HCT116 (cell line): ENCODE measurements around the gene PDE6A. TPM values are rescaled to one million over a fixed set of nuclear protein-coding genes. Genes with fewer than 3 reads are reported as not detected.

Source experiments
- ATAC-seq: fragments of 200-7000 bp; cut with Tn5 transposase; 2 replicates; pipeline ENCODE4 v1.9.1; 2020; ENCODE audit warnings: mild to moderate bottlenecking, moderate library complexity
- BruUV-seq: library from RNA; stranded (reverse); fragments of 400-500 nt; replicated peaks from 2 replicates; lab custom pipeline; 2021; lab: Mats Ljungman, UMichigan
- CTCF ChIA-PET: fragments of 300-600 bp; sonication (Branson Sonifier 250); formaldehyde crosslinking; loops from one replicate; lab custom pipeline; 2021; ENCODE audit warnings: antibody characterized with exemption; lab: Charles Lee
- POLR2A ChIA-PET: fragments of 300-600, 350-600 bp; sonication (Branson Sonifier 250); formaldehyde crosslinking; loops from one replicate; lab custom pipeline; 2021; ENCODE audit warnings: antibody characterized with exemption; lab: Charles Lee
- RAD21 ChIA-PET, 2 experiments: fragments of 300-600 bp; sonication (Branson Sonifier 250); formaldehyde crosslinking; loops; one replicate each; lab custom pipeline; 2023; ENCODE audit warnings: low total read pairs in 2 of 2; ENCODE audit not compliant: uncharacterized antibody in 2 of 2, unreplicated experiment in 2 of 2, low non-redundant PET in 1 of 2; lab: Charles Lee
- DNase-seq: peaks from one replicate; pipeline ENCODE4 v3.0.0-alpha.2; 2010; ENCODE audit warnings: low read depth, low spot score
- H2AFZ ChIP-seq: fragments of 200-600 bp; shearing (Covaris generic), sonication (generic); 2 replicates; pipeline ENCODE4 v1.6.1; 2017; ENCODE audit warnings: low read depth, mixed run types, mixed read lengths, antibody characterized with exemption, low read length; ENCODE audit not compliant: poor library complexity, severe bottlenecking
- H3K27ac ChIP-seq: 2 replicates; pipeline ENCODE4 v1.5.1; 2012; ENCODE audit warnings: low read depth, low read length
- H3K27me3 ChIP-seq: fragments of 200-600 bp; sonication (generic); 2 replicates; pipeline ENCODE4 v1.6.1; 2016; ENCODE audit warnings: mixed run types, low read length, mixed read lengths; ENCODE audit not compliant: insufficient read depth
- H3K36me3 ChIP-seq, 2 experiments: fragments of 200-500 bp in 1 of 2; fragments of 200-600 bp in 1 of 2; sonication (Bioruptor generic) in 1 of 2; sonication (generic) in 1 of 2; 2 replicates each; pipeline versions ENCODE4 v1.5.1 to v1.6.1; 2014 to 2016; ENCODE audit warnings: low read length in 2 of 2, inconsistent platforms in 1 of 2, mixed read lengths in 1 of 2, mixed run types in 1 of 2; ENCODE audit not compliant: insufficient read depth in 2 of 2, control insufficient read depth in 1 of 2
- H3K4me1 ChIP-seq, 2 experiments: fragments of 200-600 bp in 1 of 2; sonication (generic) in 1 of 2; 2 replicates each; pipeline versions ENCODE4 v1.5.1 to v1.6.1; 2012 to 2017; ENCODE audit warnings: low read length in 2 of 2, inconsistent platforms in 1 of 2, mild to moderate bottlenecking in 1 of 2, mixed read lengths in 1 of 2, mixed run types in 1 of 2, moderate library complexity in 1 of 2; ENCODE audit not compliant: insufficient read depth in 2 of 2, control insufficient read depth in 1 of 2
- H3K4me2 ChIP-seq: fragments of 200-600 bp; sonication (generic); 2 replicates; pipeline ENCODE4 v1.6.1; 2017; ENCODE audit warnings: mixed run types, low read length, mixed read lengths
- H3K4me3 ChIP-seq, 2 experiments: fragments of 200-600 bp in 1 of 2; sonication (generic) in 1 of 2; replicated peaks in 1 of 2; 2 replicates each; pipeline ENCODE4 v1.5.1; 2011 to 2016; ENCODE audit warnings: low read length in 2 of 2, control low read depth in 1 of 2, low read depth in 1 of 2, mild to moderate bottlenecking in 1 of 2, mixed read lengths in 1 of 2, mixed run types in 1 of 2
- H3K79me2 ChIP-seq: fragments of 200-600 bp; sonication (generic); 2 replicates; pipeline ENCODE4 v1.6.1; 2017; ENCODE audit warnings: mild to moderate bottlenecking, mixed run types, low read length, moderate library complexity, mixed read lengths; ENCODE audit not compliant: insufficient read depth
- H3K9ac ChIP-seq: fragments of 200-600 bp; sonication (generic); 2 replicates; pipeline ENCODE4 v1.6.1; 2016; ENCODE audit warnings: low read length, mixed read lengths
- H3K9me2 ChIP-seq: fragments of 200-600 bp; sonication (generic), shearing (Covaris generic); 2 replicates; pipeline ENCODE4 v1.6.1; 2017; ENCODE audit warnings: mixed run types, mild to moderate bottlenecking, moderate library complexity; ENCODE audit not compliant: insufficient read depth
- H3K9me3 ChIP-seq, 2 experiments: fragments of 200-500 bp in 1 of 2; fragments of 200-600 bp in 1 of 2; sonication (Bioruptor generic) in 1 of 2; sonication (generic) in 1 of 2; 2 replicates each; pipeline ENCODE4 v1.6.1; 2014 to 2017; ENCODE audit warnings: low read length in 2 of 2, mixed read lengths in 2 of 2, inconsistent platforms in 1 of 2, low read depth in 1 of 2, mild to moderate bottlenecking in 1 of 2, mixed run types in 1 of 2, moderate library complexity in 1 of 2; ENCODE audit not compliant: control insufficient read depth in 1 of 2, insufficient read depth in 1 of 2
- H4K20me1 ChIP-seq: fragments of 200-600 bp; sonication (generic), shearing (Covaris generic); 2 replicates; pipeline ENCODE4 v1.6.1; 2017; ENCODE audit warnings: mixed run types, mild to moderate bottlenecking, moderate library complexity; ENCODE audit not compliant: insufficient read depth
- CEBPB ChIP-seq: IDR thresholded peaks from 2 replicates; pipeline ENCODE4 v1.6.1; 2012; ENCODE audit warnings: low read depth
- ELF1 ChIP-seq: IDR thresholded peaks from 2 replicates; pipeline ENCODE4 v1.6.1; 2012; ENCODE audit warnings: low read depth, borderline replicate concordance
- EZH2 ChIP-seq: fragments of 200-600 bp; sonication (generic); IDR thresholded peaks from 2 replicates; pipeline ENCODE4 v1.6.1; 2017; ENCODE audit warnings: antibody characterized with exemption, mixed run types
- EZH2phosphoT487 ChIP-seq: fragments of 200-600 bp; IDR thresholded peaks from 2 replicates; pipeline ENCODE4 v1.6.1; 2018; ENCODE audit warnings: antibody characterized with exemption, borderline replicate concordance
- FOSL1 ChIP-seq: IDR thresholded peaks from 2 replicates; pipeline ENCODE4 v1.6.1; 2012; ENCODE audit warnings: low read depth
- JUND ChIP-seq: IDR thresholded peaks from 2 replicates; pipeline ENCODE4 v1.6.1; 2012
- POLR2A ChIP-seq: IDR thresholded peaks from 2 replicates; pipeline ENCODE4 v1.7.0; 2011; ENCODE audit warnings: borderline replicate concordance; ENCODE audit not compliant: insufficient read depth, insufficient read length; ENCODE audit errors: extremely low read depth
- POLR2AphosphoS5 ChIP-seq: IDR thresholded peaks from 2 replicates; pipeline ENCODE4 v1.6.1; 2011; ENCODE audit warnings: mild to moderate bottlenecking, low read depth, low read length, moderate library complexity
- SIN3A ChIP-seq: IDR thresholded peaks from 2 replicates; pipeline ENCODE4 v1.6.1; 2012; ENCODE audit warnings: low read depth
- TCF7L2 ChIP-seq: IDR thresholded peaks from 2 replicates; pipeline ENCODE4 v1.7.0; 2011; ENCODE audit warnings: borderline replicate concordance, inconsistent platforms; ENCODE audit not compliant: insufficient read depth, insufficient read length; ENCODE audit errors: extremely low read depth
- YY1 ChIP-seq: IDR thresholded peaks from 2 replicates; pipeline ENCODE4 v1.6.1; 2011; ENCODE audit warnings: low read length, low read depth, moderate library complexity, mild to moderate bottlenecking; ENCODE audit not compliant: insufficient replicate concordance; ENCODE audit errors: extremely low read depth
- ZFX ChIP-seq: fragments of 450-650 bp; IDR thresholded peaks from 2 replicates; pipeline ENCODE4 v1.6.1; 2017
- ZNF274 ChIP-seq: fragments of 200-500 bp; sonication (Bioruptor generic); IDR thresholded peaks from 2 replicates; pipeline ENCODE4 v1.6.1; 2014; ENCODE audit warnings: mild to moderate bottlenecking, low read depth, low read length, inconsistent platforms
- intact Hi-C: fragments of 100-400 bp; cut with micrococcal nuclease; formaldehyde crosslinking; loops from 2 replicates; pipeline ENCODE4 v1.10.0; 2022
- total RNA-seq: library from RNA; stranded (reverse); gene quantifications from one replicate; pipeline ENCODE4 v1.2.1, GENCODE V29; 2021; ENCODE audit not compliant: unreplicated experiment
- TF ChIP-seq, protein P1 (sequence below): IDR thresholded peaks from 2 replicates; pipeline ENCODE4 v1.6.1; 2012
- TF ChIP-seq, protein P2 (sequence below): IDR thresholded peaks from 2 replicates; pipeline ENCODE4 v1.6.1; 2011; ENCODE audit warnings: mild to moderate bottlenecking, low read length, moderate library complexity; ENCODE audit not compliant: insufficient replicate concordance; ENCODE audit errors: extremely low read depth
- TF ChIP-seq, protein P3 (sequence below): IDR thresholded peaks from 2 replicates; pipeline ENCODE4 v1.6.1; 2012; ENCODE audit warnings: low read depth
- TF ChIP-seq, protein P4 (sequence below): IDR thresholded peaks from 2 replicates; pipeline ENCODE4 v1.6.1; 2012
- TF ChIP-seq, protein P5 (sequence below), 3 experiments: fragments of 200-600 bp in 1 of 3; sonication (generic) in 1 of 3; IDR thresholded peaks in 2 of 3; conservative IDR thresholded peaks in 1 of 3; 2 replicates each; pipeline ENCODE4 v1.5.1; 2012 to 2017; ENCODE audit warnings: low read depth in 2 of 3, low read length in 2 of 3, antibody characterized with exemption in 1 of 3, borderline replicate concordance in 1 of 3, control low read depth in 1 of 3, mild to moderate bottlenecking in 1 of 3, mixed read lengths in 1 of 3, mixed run types in 1 of 3, moderate library complexity in 1 of 3; ENCODE audit not compliant: insufficient read depth in 1 of 3

Gene PDE6A
- total RNA-seq, 1 experiment from 2014 or later: not detected

DNA sequence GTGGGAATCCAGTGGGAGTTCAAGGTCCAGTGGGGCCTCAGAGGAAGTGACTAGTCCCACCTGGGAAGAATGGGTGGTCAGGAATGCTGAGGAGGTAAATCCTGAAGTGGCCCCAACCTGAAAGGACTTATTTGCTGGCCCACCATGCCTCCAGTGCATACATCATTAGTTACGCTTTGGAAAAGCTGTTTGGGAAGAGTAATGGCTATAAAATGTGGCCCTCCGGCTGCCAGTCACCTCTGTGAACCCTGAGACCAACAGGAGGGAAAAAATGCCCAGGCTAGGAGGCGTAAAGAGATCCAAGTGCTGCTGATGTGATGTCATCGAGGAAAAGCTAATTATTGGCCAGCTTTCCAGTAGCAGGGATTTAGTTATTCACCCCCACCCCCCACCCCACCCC is 13.3 kb upstream of the PDE6A start (continued):
- TF ChIP-seq ZFX (no peak), TCF7L2 (no peak), FOSL1 (no peak)
- TF ChIP-seq, protein P1, sequence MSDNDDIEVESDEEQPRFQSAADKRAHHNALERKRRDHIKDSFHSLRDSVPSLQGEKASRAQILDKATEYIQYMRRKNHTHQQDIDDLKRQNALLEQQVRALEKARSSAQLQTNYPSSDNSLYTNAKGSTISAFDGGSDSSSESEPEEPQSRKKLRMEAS: no peak

DNA sequence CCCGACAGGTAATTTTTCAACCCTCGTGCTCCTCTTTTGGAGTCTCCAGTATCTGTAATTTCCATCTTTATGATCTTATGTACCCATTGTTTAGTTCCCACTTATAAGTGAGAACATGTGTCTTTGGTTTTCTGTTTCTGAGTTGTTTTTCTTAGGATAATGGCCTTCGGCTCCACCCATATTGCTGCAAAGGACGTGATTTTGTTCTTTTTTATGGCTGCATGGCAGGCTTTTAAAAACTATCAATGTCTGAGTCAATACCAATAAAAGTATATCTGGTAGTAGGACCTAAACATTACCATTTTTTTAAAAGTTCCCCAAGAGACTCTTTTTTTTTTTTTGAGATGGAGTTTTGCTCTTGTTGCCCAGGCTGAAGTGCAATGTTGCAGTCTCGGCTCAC is 12.1 kb upstream of the PDE6A start:
- H3K4me1 ChIP-seq: peaks cover 8 to 24% of the 10 kb centered on the region in 2 experiments
- no peak overlapping the region for H3K4me3 ChIP-seq
- BruUV-seq: no TSS peak
- intact Hi-C loops: no loop called here
- 0 out of 2 replicates have a peak, but pooled peaks cover 2% of the 10 kb centered on the region for H3K79me2 ChIP-seq
- ChIA-PET POLR2A (no interaction called here), CTCF (no interaction called here), RAD21 (no interaction called here)
- H3K9me3 ChIP-seq: no peaks in the 10 kb centered on the region
- H3K4me2 ChIP-seq: no peak overlapping the region
- no peaks in the 10 kb centered on the region for H3K36me3 ChIP-seq
- no peak for DNase-seq
- no peak overlapping the region for H3K27ac ChIP-seq
- H3K9ac ChIP-seq: no peak overlapping the region
- no peak for ATAC-seq
- no peaks in the 10 kb centered on the region for H4K20me1 ChIP-seq
- no peaks in the 10 kb centered on the region for H3K9me2 ChIP-seq
- no peaks in the 10 kb centered on the region for H3K27me3 ChIP-seq
- H2AFZ ChIP-seq: no peak overlapping the region
- TF ChIP-seq FOSL1 (no peak), ZFX (no peak), ELF1 (no peak), EZH2 (no peak), SIN3A (no peak), ZNF274 (no peak), EZH2phosphoT487 (no peak), JUND (no peak), YY1 (no peak), POLR2AphosphoS5 (no peak), CEBPB (no peak), POLR2A (no peak)
- TF ChIP-seq, protein P1: no peak
- TF ChIP-seq, protein P2, sequence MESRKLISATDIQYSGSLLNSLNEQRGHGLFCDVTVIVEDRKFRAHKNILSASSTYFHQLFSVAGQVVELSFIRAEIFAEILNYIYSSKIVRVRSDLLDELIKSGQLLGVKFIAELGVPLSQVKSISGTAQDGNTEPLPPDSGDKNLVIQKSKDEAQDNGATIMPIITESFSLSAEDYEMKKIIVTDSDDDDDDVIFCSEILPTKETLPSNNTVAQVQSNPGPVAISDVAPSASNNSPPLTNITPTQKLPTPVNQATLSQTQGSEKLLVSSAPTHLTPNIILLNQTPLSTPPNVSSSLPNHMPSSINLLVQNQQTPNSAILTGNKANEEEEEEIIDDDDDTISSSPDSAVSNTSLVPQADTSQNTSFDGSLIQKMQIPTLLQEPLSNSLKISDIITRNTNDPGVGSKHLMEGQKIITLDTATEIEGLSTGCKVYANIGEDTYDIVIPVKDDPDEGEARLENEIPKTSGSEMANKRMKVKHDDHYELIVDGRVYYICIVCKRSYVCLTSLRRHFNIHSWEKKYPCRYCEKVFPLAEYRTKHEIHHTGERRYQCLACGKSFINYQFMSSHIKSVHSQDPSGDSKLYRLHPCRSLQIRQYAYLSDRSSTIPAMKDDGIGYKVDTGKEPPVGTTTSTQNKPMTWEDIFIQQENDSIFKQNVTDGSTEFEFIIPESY: no peak
- TF ChIP-seq, protein P3, sequence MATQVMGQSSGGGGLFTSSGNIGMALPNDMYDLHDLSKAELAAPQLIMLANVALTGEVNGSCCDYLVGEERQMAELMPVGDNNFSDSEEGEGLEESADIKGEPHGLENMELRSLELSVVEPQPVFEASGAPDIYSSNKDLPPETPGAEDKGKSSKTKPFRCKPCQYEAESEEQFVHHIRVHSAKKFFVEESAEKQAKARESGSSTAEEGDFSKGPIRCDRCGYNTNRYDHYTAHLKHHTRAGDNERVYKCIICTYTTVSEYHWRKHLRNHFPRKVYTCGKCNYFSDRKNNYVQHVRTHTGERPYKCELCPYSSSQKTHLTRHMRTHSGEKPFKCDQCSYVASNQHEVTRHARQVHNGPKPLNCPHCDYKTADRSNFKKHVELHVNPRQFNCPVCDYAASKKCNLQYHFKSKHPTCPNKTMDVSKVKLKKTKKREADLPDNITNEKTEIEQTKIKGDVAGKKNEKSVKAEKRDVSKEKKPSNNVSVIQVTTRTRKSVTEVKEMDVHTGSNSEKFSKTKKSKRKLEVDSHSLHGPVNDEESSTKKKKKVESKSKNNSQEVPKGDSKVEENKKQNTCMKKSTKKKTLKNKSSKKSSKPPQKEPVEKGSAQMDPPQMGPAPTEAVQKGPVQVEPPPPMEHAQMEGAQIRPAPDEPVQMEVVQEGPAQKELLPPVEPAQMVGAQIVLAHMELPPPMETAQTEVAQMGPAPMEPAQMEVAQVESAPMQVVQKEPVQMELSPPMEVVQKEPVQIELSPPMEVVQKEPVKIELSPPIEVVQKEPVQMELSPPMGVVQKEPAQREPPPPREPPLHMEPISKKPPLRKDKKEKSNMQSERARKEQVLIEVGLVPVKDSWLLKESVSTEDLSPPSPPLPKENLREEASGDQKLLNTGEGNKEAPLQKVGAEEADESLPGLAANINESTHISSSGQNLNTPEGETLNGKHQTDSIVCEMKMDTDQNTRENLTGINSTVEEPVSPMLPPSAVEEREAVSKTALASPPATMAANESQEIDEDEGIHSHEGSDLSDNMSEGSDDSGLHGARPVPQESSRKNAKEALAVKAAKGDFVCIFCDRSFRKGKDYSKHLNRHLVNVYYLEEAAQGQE: no peak
- TF ChIP-seq, protein P4, sequence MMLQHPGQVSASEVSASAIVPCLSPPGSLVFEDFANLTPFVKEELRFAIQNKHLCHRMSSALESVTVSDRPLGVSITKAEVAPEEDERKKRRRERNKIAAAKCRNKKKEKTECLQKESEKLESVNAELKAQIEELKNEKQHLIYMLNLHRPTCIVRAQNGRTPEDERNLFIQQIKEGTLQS: no peak
- TF ChIP-seq, protein P5, sequence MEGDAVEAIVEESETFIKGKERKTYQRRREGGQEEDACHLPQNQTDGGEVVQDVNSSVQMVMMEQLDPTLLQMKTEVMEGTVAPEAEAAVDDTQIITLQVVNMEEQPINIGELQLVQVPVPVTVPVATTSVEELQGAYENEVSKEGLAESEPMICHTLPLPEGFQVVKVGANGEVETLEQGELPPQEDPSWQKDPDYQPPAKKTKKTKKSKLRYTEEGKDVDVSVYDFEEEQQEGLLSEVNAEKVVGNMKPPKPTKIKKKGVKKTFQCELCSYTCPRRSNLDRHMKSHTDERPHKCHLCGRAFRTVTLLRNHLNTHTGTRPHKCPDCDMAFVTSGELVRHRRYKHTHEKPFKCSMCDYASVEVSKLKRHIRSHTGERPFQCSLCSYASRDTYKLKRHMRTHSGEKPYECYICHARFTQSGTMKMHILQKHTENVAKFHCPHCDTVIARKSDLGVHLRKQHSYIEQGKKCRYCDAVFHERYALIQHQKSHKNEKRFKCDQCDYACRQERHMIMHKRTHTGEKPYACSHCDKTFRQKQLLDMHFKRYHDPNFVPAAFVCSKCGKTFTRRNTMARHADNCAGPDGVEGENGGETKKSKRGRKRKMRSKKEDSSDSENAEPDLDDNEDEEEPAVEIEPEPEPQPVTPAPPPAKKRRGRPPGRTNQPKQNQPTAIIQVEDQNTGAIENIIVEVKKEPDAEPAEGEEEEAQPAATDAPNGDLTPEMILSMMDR (IDR thresholded peaks at IDR 0.05 in 2 of 3, conservative IDR thresholded peaks at IDR 0.05 in 1 of 3; ENCODE audit: borderline replicate concordance in 1 of 3, insufficient read depth in 1 of 3, low read depth in 2 of 3, low read length in 2 of 3): no peak
